Endothelial cell of coronary artery (primary cell): ENCODE measurements around the gene DRD2. TPM values are rescaled to one million over a fixed set of nuclear protein-coding genes. Genes with fewer than 3 reads are reported as not detected.

Source experiments
- total RNA-seq: library from RNA; depleted of rRNA; stranded (reverse); fragments of >200 nt; gene quantifications from 2 replicates; pipeline ENCODE4 v1.2.3, GENCODE V29; 2014

The DRD2 gene
- not detected in 2 replicates for total RNA-seq

DNA sequence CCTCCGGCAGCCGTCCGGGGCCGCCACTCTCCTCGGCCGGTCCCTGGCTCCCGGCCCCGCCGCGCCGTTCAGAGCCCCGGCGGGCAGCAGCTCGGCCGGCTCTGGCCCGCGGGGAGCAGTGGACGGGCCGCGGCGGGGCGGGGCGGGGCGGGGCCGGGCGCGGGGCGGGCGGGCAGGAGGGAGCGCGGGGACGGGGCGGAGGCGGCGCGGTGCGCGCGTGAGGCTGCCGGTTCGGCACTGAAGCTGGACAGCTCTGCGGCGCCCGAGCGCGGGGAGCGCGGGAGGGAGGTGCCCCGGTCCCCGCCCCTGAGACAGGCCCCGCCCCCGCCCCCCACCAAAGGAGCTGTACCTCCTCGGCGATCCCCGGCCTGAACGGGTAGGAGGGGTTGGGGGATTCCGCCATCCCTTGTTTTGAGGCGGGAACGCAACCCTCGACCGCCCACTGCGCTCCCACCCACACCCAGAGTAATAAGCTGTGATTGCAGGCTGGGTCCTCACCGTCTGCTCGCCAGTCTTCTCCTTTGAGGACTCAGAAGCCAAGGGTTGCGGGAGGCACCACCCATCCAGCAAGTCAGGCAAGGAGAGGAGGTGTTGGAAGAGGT is at the start of gene DRD2:
DRD2 (minus strand) TSS at position 239 of the 602 bp plus-strand sequence. CDS start 50,747 bp downstream, outside the sequence.

DNA sequence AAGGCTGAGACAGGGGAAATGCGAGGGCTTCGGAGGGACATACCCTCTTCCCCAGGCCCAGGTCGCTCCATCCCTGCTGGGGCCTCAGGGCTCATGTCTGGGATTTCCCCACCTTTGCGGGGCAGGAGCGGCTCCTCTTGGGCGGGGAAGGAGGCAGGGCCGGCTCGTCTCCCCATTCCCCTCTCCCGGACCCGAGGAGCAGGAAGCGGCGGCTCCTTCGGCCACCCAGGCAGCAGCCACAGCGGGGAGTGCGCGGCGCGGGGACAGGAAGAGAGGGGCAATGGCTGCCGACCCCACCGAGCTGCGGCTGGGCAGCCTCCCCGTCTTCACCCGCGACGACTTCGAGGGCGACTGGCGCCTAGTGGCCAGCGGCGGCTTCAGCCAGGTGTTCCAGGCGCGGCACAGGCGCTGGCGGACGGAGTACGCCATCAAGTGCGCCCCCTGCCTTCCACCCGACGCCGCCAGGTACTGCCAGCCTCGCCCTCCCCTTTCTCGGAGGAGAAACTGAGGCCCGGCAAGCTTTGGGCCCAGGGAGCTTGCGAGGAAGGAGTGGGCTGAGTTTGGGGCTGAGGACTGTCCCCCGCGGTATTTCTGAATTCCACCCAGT is 87.5 kb downstream of the DRD2 start, which contains the start of gene ANKK1:
ANKK1 (plus strand) TSS at position 175 of the 607 bp plus-strand sequence; CDS start at position 281, 106 bp downstream.

Other genes starting within 250 kb of the DRD2 start
- 4.8 and 6.3 TPM in 2 replicates for gene TTC12, start 160.8 kb downstream of the DRD2 start, total RNA-seq
- gene ANKK1, start 87.6 kb downstream of the DRD2 start, total RNA-seq, result 0.09 TPM in 1 of 2 replicates, not detected in the other
- 0.18 and 0.19 TPM in 2 replicates for gene TMPRSS5, start 230.9 kb upstream of the DRD2 start, total RNA-seq